HG02885 (cell line): Measurements from ENCODE around the gene CDC45.

ENCODE experiments used
- ATAC-seq: cut with Tn5 transposase; IDR thresholded peaks from one replicate; pipeline ENCODE4 v1.9.1; 2021; ENCODE audit warnings: mild to moderate bottlenecking; ENCODE audit not compliant: unreplicated experiment, poor library complexity

Gene CDC45

DNA sequence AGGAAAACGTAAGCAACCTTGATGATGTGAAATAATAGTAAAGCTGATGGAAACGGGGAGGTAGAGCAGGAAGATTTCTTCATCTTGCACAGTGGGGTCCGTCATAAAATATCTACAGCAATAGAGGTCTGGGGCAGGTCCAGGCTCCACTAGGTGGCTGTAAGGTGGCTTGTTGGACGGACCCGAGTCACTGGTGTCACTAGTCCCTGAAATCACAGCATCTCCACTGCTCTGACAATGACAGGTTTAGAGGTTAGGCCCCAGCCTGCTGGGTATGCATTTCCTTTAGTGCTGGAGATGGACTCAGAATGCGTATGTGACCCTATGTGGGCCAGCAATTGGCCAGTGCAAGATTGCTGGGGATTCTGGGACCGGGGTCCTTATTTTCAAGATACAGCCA lies 69.7 kb downstream of the CDC45 start:
- no peak for ATAC-seq

DNA sequence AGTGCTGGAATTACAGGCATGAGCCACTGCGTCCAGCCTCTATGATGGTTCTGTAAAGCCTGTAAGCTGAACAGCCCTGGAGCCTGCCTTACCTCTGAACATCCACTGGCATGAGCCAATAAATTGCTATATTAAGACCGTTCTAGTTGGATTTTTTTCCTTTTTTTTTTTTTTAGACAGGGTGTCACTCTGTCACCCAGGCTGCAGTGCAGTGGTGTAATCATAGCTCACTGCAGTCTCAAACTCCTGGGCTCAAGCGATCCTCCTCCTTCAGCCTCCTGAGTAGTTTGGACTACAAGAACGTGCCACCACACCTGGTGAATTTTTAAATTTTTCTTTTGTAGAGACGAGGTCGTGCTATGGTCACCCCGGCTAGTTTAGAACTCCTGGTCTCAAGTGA lies 70.7 kb downstream of the CDC45 start:
- no peak for ATAC-seq

DNA sequence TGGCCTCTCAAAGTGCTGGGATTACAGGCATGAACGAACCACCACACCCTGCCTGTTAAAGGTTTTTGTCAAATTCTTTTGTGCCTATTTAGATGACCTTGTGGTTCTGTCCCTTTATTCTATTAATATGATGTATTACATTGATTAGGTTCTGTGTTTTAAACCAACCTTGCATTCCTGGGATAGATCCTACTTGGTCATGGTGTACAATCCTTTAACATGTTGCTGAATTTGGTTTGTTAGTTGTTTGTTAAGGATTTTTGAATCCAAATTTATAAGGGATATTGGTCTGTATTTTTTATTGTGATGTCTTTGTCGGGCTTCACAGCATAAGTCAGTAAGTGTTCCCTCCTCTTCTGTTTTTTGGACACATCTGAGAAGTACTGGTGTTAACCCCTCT lies 73.5 kb downstream of the CDC45 start:
- ATAC-seq = no peak

DNA sequence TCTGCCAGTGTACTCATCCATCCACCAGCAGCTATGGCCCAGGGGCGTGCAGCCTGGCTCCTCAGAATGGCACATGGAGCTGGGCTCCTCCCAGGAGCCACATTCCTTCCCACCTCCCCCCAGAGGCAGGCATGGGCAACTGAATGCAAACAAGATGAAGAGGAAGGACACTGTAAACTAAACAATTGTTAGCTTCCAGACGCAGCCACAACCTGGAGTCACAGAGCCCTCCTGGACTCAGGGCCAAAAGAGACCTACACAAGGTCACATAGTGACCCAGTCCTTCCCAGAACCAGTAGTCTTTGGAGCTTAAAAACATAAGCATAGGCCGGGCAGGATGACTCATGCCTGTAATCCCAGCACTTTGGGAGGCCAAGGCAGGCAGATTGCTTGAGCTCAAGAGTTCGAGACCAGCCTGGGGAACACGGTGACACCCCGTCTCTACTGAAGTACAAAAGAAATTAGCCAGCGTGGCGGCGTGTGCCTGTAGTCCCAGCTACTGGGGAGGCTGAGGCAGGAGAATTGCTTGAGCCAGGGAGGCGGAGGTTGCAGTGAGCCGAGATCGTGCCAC lies 75.2 kb downstream of the CDC45 start:
- ATAC-seq = no peak

DNA sequence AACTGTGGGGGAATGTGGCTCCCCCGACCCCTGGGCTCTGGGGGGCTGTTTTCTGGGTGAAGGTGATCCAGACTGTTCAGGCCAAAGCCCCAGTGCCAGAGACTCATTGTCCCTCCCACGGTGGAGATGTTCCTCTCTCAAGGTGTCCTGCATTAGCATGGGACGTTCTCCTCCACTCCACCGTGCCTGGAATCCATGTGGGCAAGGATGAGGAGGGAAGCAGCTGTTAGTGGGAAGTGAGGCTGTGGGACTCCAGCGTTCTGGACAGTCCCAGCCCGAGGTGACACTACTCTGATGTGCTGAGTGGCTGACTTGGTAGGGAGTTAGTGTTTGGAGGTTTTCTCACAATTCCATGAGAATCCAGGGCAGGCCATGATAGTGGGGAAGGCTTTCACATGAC lies 75.9 kb downstream of the CDC45 start:
- no peak for ATAC-seq

DNA sequence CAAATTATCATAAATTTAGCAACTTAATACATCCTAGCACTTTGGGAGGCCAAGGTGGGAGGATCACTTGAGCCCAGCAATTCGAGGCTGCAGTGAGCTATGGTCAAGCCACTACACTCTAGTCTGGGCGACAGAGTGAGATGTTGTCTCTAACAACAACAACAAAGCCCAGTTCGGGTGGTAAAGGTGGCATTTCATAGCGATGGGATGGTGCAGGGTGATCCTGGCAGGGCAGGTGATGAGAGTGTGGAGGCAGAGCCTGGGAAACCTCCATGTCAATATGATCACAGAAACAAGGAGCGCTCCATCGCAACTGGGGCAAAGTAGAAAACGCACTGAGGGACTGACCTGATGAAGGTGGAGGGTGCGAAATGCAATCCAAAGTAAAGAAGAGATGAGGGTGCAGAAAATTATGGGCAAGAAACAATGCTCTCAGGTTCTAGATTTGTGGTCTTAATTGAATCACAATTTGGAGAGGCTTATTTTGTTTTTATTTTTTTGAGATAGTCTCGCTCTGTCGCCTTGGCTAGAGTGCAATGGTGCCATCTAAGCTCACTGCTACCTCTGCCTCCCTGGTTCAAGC lies 77.3 kb downstream of the CDC45 start:
- ATAC-seq = no peak

DNA sequence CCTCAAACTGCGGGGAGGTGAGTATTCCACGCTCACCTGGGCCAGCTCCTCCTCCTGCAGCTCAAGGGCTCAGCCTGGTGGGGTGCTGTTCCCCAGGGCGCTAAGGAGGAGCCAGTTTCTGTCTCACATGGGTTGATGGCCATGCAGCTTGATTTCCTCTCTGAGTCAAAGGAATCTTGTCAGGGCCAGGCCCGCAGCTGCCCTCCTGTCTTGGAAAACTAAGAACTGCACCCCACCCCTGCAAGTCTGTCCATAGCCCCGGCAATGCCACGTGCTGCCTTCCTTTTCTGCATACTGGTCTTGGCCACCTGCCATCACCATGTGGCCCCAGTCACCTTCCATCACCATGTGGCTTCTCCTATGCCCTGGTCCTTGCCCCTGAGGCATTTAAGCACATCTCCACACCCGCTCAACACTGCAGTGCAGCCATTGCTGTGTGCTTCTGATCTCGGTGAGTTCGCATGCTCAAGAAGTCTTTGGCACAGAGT lies 79.6 kb downstream of the CDC45 start:
- ATAC-seq = no peak

DNA sequence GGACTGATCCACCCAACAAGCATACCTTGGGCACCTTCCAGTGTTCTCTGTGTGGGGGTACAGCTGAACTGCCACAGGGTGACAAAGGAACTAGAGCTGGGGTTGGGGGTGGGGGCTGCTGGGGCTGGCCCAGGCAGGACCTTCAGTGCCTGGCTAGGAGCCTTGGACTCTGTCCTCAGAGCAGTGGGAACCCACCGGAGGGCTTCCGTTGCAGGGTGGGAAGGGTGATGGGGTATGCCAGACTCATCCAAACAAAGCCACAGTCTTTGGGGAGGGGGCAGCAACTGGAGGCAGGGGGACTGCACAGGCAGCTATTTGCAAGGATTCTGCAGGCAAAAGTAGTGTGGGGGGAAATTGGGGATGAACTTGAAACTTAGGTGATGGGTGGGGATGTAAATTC lies 80.2 kb downstream of the CDC45 start:
- ATAC-seq = no peak

DNA sequence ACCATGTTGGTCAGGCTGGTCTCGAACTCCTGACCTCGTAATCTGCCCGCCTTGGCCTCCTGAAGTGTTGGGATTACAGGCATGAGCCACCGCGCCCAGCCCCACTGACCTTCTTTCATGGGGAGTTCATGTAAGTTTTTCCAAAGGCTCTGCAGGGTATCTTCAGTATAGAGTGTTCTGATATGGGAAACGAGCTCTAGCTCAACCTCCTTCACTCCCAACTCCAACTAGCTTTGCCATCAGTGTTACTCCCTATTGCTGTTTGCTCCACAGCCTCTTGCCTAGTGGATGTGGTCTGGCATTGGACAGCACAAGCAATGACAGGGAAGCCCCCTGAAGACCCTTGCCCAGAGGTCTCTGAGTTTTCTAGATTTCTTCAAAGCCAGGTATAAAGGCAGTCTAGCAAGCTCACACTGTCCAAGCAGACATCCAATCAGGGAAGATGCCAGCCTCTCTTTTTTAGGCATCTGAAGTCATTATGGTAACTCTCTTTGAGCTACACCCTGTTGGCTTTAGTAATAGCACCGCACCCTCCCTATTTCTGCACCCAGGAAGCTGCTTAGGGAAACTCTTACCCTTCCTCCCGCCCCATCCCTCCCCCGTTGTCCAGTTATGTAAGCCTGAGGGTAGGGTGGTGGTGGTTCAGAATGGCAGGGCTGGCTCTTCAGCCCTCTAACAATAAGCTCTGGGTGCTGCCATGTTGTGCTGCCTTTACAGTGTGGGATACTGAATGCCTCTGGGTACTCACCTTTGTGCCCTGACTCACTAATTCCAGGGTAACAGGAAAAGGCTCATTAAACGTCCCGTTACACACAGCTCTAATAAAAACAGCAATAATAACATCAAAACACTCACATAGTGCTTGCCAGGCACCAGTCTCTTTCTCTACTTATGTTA lies 85.9 kb downstream of the CDC45 start:
- no peak for ATAC-seq

DNA sequence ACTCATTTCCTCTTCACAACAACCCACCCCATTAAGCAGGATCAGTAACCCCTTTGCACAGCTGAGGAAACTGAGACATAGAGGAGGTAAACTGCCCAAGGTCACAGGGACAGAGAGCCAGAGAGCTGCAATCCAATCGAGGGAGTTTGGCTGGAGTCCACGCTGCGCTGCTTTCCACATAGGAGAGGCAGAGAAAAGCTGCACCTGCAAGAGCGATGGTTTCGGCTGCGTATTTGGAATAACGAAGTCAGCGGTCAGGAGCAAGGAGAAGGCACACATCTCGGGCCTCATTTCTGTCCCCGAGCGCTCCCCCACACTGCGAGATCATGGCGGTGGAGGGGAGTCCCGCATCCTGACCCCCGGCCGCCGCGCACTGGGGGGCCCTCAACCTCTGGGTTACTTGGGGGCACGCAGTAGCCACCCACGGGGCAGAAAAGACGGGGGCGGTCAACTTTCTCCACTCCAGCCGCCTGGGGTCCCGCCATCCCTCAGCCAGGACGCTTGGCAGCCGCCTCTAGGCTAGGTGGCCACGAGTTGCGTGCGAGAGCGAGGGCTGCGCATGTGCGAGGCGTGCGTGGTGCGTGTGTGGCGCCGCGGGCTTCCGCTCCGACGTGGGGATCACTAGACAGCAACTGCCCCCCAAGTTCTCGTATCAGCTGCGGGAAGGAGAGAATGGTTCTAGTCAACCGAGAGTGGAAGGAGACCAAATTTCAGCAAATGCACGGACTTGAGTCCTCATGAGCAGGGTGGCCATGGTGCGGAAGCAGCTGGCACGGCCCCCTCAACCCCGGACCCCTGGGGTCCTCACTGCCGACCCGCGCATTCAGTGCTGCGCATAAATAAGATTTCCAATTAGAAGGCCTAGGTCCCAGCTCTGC lies 86.8 kb downstream of the CDC45 start:
- no peak for ATAC-seq

DNA sequence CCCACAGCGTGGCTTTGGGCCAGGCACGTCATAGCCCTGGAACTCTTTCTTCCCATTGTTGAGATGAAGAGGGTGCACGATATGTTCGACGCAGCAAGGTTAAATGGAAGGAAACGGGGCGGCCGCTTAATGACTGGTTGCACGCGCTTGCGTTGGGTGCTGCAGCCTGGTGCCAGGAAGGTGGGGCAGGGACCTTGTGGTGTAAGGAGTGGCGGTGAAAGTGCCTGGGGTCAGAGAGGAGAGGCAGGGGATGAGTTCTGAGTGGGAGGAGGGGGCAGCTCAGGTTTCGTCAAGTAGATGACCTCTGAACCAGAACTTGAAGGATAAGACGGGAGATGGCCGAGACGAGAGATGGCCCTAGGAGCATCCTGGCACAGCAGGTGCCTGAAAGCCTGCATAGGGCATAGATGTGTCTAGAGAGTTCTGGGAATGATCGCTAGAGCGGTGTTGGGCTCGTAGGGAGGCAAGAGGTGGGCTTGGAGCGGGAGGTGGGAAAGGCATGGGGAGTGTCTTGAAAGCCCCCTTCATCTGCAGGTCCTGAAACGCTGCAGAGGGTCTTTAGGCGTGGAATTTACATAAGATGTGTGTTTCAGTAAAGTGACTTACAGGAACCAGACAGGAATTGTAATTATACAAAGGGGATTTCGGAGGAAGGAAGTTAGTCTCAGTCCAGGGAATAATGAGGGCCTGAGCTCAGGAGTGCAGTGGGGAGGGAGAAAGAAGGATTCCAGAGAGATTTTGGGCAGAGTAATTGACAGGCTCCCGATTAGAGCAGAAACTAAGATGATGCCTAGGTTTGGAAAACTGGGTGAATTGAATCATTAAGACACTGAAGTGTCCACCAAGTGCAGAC lies 87.7 kb downstream of the CDC45 start:
- ATAC-seq = no peak

DNA sequence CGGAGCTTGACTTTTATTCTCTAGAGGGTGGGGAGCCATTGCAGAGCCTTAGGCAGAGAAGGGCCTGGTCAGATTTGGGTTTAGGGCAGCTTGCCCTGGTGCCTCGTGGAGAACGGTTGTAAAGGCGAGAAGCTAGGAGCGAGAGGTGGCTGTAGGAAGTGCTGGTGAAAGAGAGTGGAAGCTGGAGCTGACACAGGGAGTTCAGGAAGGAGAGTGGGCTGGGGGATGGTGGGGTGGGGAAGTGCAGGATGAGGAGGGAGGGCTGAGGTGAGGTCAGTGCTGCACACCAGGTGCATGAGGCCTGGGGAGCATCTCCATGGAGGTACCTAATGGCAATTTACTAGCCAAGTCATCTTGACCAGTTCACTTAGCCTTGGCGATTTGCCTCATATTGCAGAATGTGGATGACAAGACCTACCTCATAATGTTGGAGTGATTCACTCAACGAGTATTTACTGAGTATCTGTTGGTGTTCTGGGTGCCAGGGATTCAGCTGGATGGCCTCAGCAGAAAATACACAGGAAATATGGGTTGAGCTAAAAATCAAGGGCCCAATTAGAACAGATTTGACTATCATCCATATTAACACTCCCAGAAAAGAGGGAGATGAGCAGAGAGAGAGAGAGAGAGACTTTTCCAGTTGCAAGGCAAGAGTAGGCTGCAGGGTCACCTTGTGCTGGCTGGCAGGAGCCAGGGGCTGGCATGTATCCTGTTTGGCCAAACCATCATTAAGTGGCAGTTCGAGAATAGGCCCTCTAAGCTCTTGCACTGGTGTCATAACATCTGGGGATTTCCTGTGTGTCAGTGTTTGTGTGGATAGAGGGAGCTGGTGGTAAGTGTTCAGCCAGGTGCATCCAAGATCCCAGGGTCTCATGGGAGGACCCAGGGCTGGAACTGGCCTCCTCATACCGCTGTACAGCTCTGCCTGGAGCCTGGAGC lies 88.9 kb downstream of the CDC45 start:
- no peak for ATAC-seq

DNA sequence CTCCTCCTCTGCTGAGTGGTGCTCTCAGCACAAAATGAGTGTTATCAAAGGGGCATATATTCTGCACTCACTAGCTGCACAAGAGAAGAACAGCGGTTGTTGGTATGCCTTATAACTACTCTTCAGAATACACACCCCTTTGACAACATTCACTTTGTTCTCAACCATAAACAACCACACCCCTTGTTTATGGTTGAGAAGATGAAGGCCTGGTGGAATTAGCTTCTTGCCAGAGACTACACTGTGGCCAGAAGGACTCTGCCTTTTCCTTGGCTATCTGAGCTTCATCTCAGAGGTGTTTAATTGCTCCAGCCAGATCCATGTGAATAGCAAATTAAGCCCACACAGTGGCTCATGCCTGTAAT lies 89.5 kb downstream of the CDC45 start:
- ATAC-seq = no peak

DNA sequence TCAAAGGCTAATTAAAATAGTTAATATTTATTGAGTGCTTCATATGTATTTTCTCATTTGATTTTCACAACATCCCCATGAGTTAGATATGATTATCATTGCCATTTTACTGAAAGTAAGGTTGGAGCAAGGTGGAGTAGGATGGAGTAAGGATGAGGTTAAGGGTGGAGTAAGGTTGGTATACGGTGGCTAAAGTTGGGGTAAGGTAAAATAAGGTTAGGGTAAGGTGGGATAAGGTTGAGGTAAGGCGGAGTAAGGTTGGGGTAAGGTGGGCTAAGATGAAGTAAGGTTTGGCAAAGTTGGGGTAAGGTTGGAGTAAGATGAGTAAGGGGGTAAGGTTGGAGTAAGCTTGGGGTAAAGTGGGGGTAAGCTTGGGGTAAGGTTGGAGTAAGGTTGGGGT lies 90.3 kb downstream of the CDC45 start:
- ATAC-seq = no peak
